Coronary artery (tissue), 2 donors: ENCODE data around the gene ATP9B.

Experiments
- DNase-seq: peaks from one replicate; pipeline ENCODE4 v3.0.0-alpha.2; 2017; ENCODE audit warnings: low spot score
- H3K27ac ChIP-seq, 2 donors: fragments of 200-600 bp; sonication (generic); one replicate each; pipeline ENCODE4 v1.5.1; 2016 to 2019
- H3K4me3 ChIP-seq: fragments of 200-600 bp; sonication (generic); 2 replicates; pipeline ENCODE4 v1.5.1; 2016; ENCODE audit warnings: mild to moderate bottlenecking, moderate library complexity
- CTCF ChIP-seq: fragments of 200-600 bp; sonication (generic); IDR thresholded peaks from one replicate; pipeline ENCODE4 v1.5.1; 2019; ENCODE audit warnings: antibody characterized with exemption

ATP9B gene

DNA sequence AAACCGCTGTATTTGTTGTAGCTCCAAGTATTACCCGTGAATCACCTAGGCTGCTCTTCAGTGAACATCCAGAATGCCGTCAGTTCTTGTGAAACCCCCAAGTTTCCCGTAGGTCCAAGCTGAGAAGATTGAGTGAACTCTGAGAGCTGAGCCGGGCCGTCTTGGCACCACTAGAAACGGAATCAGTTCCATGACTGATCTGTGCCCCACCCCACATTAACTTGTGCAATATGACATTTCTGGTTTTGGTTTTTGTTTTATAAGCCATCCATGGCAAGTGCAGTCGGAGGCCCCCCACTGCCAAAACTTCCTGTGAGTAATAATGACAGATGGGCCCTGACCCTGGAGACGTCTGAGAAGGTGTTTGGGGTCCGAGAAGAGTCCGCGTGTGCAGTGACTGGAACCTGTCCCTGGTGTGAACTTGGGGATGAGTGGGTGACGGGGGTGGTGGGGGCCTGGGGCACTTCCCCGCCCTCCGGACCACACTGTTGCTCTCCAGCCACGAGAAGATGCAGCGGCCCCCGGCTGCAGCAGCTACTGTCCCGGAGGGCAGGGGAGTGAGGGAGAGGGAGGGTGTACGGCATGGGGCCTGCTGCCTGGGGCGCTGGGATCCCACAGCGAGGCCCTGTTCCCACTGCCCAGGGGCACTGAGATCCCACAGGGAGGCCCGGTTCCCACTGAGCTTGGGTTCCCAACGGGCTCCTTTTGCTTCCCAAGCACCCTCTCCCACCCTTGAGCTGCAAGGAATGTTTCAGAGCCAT, 353.0 kb downstream of the ATP9B start:
- DNase-seq, result no peak
- Histone ChIP-seq H3K27ac (no peak overlapping the region), H3K4me3 (no peak overlapping the region)
- TF ChIP-seq CTCF, result no peak

- DNase-seq, result no peak
- no peak overlapping the region for H3K27ac ChIP-seq
- no peak overlapping the region for H3K4me3 ChIP-seq
- no peak for TF ChIP-seq CTCF
These were observed 353.6 kb downstream of the ATP9B start for GRCh38 chr18:79422783-79423165.

DNA sequence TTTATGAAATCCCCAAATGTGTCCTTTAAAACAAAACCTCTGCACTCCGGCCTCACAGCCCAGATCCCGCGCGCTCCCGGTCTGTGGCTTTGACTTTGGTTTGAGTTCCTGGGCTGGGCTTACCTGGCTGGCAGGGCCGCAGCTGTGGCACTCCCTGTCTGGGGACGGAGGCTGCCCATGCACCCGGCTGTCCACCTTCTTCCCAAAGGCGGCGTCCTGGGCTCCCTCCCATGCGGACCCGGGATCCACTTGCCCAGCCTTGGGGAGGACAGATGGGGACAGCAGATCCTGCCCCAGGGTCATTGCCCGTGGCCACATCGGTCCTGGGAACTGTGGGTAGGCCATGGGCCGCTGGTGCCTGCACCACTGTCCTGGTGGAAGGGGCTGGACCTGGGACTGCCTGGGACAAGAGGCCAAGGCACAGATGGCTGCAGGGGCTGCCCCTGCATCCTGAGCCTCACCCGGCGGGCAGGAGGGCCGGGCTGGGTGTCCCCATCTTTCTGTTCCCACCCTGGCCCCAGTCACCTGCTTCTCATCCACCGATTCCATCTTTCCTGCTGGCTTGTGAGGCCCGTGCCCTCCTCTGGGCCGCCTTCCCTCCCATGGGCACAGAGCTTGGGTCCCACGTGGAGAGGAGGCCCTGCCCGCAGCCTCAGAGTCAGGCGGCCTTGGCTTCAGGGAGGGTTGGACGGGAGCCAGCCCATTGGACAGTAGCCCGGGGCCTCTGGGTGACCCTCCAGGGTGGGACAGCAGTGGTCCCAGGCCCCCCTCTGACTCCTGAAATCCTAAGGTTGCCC, 354.2 kb downstream of the ATP9B start:
- no peak for TF ChIP-seq CTCF
- H3K4me3 ChIP-seq, result no peak overlapping the region
- DNase-seq, result no peak
- peak overlapping the region in 1 of 2 donors; percentile 12 for H3K27ac ChIP-seq

DNA sequence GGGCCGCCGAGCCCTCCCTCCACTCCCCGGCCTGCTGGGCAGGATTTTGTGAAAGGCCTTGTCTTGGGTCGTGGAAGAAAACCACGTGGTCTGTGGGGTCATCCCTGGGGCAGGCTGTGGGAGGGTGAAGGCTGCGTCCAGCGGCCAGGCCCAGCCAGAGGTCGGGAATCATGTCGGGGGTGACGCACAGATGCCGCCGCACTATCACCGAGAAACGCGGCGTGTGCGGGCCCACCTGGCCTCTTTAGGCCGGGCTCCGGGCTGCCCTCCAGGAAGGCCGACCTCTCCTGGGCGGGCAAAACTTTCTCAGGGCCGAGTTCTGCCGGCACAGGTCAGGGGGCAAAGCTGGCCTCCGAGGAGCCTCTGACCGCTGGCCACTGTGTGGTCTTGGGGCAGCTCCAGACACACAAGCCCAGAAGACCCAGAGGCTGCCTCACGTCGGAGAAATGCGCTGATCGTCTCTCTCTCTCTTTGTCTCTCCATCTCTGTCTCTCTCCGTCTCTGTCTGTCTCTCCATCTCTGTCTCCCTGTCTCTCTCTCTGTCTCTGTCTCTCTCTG, 354.9 kb downstream of the ATP9B start:
- peak overlapping the region in 1 of 2 donors; percentile 45 for H3K27ac ChIP-seq
- no peak overlapping the region for H3K4me3 ChIP-seq
- no peak for TF ChIP-seq CTCF
- no peak for DNase-seq

GRCh38 chr18:79424880-79425568, 355.8 kb downstream of the ATP9B start:
- Histone ChIP-seq H3K4me3 (no peak overlapping the region), H3K27ac (no peak overlapping the region)
- DNase-seq, result no peak
- no peak for TF ChIP-seq CTCF

DNA sequence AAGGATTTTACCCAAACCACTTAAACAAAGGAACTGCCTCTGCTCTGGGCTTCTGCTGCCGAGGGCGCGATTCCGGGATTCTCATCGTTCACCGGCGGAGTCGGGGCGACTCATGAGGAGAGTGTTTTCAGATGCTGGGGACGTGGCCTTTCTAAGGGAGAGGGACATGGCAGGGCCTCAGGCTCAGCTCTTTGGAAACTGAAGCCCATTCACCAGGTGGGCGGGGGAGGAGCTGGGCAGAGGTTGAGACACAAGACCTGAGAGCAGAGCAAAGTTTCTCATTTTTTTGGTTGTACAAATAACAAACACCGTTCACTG, 356.3 kb downstream of the ATP9B start:
- no peak overlapping the region for H3K4me3 ChIP-seq
- no peak for TF ChIP-seq CTCF
- H3K27ac ChIP-seq, result no peak overlapping the region
- no peak for DNase-seq
